ENCODE results near the gene RNF5. TPM values are rescaled to one million over a fixed set of nuclear protein-coding genes. Genes with fewer than 3 reads are reported as not detected.
A peak's percentile ranks its signal among the peaks of the same experiment; 100 is the strongest.

Gene RNF5
- polyA plus RNA-seq, 1 experiment, result 40.2 TPM

GRCh38 chr6:32152769-32153563, 25.2 kb upstream of the RNF5 start:
- no peak for TF ChIP-seq CTCF (IDR thresholded peaks at IDR 0.05; ENCODE audit: insufficient read depth, low read depth, low read length)
- POLR2A ChIA-PET, result interaction anchor here (0.6 kb wide), 1 partner anchor 1637 kb away, joined by 7 read pairs; no protein-coding TSS in a partner anchor
- H3K4me3 ChIP-seq (ENCODE audit: low read depth, low read length), result peak overlapping the region; percentile 71
- peaks cover 10% of the 10 kb centered on the region for H3K36me3 ChIP-seq (ENCODE audit: control insufficient read depth, insufficient read depth, low read length)
- CTCF ChIA-PET, result interaction anchor here (2.1 to 3.4 kb wide), 2 partner anchors 23 to 35 kb away, joined by 11 to 16 read pairs; partner anchors contain the start of gene FKBPL
- no peaks in the 10 kb centered on the region for H3K27me3 ChIP-seq (ENCODE audit: control insufficient read depth, insufficient read depth, low read length)
- DNase-seq (ENCODE audit: low read depth), result no peak

GRCh38 chr6:32153564-32154513, 24.4 kb upstream of the RNF5 start, which contains the start of gene PPT2:
Gene PPT2, plus strand, starts transcription at chr6:32154141. Its CDS starts 454 bp downstream, at chr6:32154595.
- POLR2A ChIA-PET, result interaction anchor here (0.6 kb wide), 2 partner anchors 12 to 1638 kb away, joined by 3 to 7 read pairs; no protein-coding TSS in a partner anchor

GRCh38 chr6:32154514-32155161, 23.6 kb upstream of the RNF5 start:
- CTCF ChIA-PET, result interaction anchor here (0.7 to 1.2 kb wide), 8 partner anchors 24 to 180 kb away, joined by 3 to 12 read pairs (median 3); partner anchors contain the start of genes ATF6B and FKBPL
- POLR2A ChIA-PET, result interaction anchor here (0.6 kb wide), 1 partner anchor 11 kb away, joined by 3 read pairs; no protein-coding TSS in a partner anchor
- no peak for DNase-seq (ENCODE audit: low read depth)
- Histone ChIP-seq H3K27me3 (ENCODE audit: control insufficient read depth, insufficient read depth, low read length) (no peaks in the 10 kb centered on the region), H3K4me3 (ENCODE audit: low read depth, low read length) (peak overlapping the region; percentile 71), H3K36me3 (ENCODE audit: control insufficient read depth, insufficient read depth, low read length) (peaks cover 7% of the 10 kb centered on the region)
- TF ChIP-seq CTCF (IDR thresholded peaks at IDR 0.05; ENCODE audit: insufficient read depth, low read depth, low read length), result peak; percentile 67

More at GRCh38 chr6:32153564-32154513, 24.4 kb upstream of the RNF5 start, which contains the start of gene PPT2:
- peak; percentile 60 for DNase-seq (ENCODE audit: low read depth)
- TF ChIP-seq CTCF (IDR thresholded peaks at IDR 0.05; ENCODE audit: insufficient read depth, low read depth, low read length), result peak; percentile 43
- peak within 1 kb of the TSS; percentile 71 for H3K4me3 ChIP-seq (ENCODE audit: low read depth, low read length)
- CTCF ChIA-PET, result interaction anchor here (0.7 to 3.4 kb wide), 6 partner anchors 27 to 179 kb away, joined by 3 to 16 read pairs (median 3); partner anchors contain the start of gene ATF6B
- H3K27me3 ChIP-seq (ENCODE audit: control insufficient read depth, insufficient read depth, low read length), result no peaks in the 10 kb centered on the region
- H3K36me3 ChIP-seq (ENCODE audit: control insufficient read depth, insufficient read depth, low read length), result peaks cover 10% of the 10 kb centered on the region

GRCh38 chr6:32156891-32157290, 21.3 kb upstream of the RNF5 start:
- ChIA-PET POLR2A (no interaction called here), CTCF (no interaction called here)
- peaks cover 7% of the 10 kb centered on the region for H3K36me3 ChIP-seq (ENCODE audit: control insufficient read depth, insufficient read depth, low read length)
- no peak for DNase-seq (ENCODE audit: low read depth)
- no peak for TF ChIP-seq CTCF (IDR thresholded peaks at IDR 0.05; ENCODE audit: insufficient read depth, low read depth, low read length)
- H3K27me3 ChIP-seq (ENCODE audit: control insufficient read depth, insufficient read depth, low read length), result no peaks in the 10 kb centered on the region
- no peak overlapping the region for H3K4me3 ChIP-seq (ENCODE audit: low read depth, low read length)
